ENCODE data around the gene FLCN.
"Not testable (repeated sequence)": the region's sequence is repeated elsewhere in the genome, so short reads cannot be mapped to it uniquely, and the experiment has no call there.

Gene FLCN

DNA sequence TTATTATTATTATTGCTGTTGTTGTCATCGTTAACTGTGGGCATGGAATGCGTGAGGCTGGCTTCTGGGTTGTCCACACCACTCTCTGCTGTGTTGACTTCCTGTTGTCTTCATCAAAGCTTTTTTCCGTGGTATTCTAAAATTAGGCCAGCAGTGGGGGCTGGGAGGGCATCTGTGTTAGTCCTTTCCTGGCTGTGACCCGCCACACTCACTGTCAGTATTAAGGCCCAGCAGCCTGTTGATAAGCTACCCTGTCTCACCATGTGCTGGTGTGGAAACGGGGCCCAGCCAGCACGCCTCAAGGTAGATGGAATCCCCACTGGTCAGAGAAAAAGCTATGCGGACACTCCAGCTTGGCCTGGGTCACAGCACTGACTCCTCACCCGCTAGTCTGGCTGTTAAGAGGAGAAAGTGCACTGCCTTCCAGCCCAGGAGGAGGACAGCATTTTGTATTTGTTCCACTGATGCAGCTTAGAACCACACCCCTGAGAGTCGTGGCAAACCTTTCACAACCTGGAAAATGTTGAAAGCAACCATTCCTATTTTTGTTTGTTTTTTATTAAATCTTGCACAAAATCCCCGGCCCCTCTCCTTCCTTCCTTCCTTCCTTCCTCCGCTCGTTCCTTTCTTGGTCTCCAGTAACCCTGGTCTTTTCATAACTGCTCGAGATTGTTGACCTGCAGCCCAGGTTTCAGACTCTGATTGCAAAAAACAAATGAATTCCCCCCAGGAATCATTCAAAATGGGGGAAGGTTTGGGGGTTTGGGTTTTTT, 51.8 kb downstream of the FLCN start:
- not testable (repeated sequence) for DNase-seq (ENCODE audit: low read depth in 2 of 2)

GRCh38 chr17:17183744-17184143, 53.2 kb downstream of the FLCN start:
- DNase-seq (ENCODE audit: low read depth in 2 of 2) = no peak

DNA sequence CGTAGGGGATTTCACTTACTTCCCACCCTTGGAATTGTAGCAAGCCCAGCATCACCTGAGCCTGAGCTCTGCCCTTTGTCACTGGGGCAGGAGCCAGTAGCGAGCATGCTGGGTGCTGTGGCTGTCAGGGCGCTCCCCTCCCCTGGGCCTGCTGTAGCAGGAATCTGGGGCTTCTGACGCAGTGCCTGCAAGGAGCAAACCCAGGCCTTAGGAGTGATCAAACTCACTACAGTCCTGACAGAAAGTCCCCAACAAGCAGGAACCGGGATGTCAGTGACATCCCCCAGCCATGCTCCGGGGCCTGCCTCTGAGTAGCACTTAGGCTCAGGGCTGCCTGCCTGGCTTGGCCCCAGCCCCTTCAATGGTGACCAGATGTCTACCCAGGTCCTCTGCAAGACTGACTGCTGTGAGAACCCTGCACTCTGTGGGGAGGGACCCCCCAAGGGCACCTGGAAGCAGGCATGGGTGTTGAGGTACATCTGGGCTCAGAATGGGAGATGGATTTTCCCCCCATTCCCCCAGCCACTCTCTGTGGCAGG, 54.3 kb downstream of the FLCN start:
- DNase-seq (ENCODE audit: low read depth in 2 of 2) = no peak

DNA sequence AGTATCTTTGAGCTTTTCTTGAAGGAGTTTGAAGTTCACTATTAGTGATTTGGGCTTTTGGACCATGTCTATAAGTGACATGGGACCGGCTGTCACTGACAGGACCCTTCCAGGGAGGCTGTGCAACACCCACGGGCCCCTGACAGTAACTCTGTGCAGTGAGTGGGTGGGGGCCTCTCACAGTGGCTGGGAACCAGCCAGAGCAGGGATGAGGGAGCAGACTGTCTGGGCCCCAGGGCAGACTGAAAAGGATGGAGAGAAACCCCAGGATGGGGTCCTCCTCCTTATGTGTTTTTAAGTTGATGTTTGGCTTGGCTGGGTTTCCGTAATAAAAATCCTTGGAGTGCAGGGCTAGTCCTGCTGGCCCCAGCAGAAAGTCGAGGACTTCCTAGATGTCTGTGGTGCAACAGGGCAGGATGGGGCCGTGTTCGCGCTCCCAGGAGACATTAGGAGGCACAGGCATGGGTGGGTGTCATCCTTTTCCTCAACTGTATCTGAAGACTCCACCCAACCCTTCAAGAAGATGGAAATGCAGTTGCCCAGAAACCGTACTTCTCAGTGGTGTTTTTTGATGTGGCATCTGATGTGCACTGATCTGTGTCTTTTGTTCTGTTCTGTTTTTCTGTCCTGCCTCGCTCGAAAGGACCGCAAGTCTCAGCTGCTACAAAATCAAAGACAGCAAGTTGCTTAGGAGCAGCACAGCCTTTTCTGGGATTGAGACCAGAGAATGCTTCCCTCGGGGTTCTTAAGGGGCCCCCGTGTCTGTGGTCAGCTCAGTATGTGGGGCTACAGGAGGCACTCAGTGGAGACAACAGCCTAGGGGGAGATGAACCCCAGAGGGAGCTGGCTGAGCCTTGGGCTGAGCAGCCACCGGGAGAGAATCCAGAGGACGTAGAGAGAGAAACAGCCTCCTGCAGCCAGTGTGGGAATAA, 55.0 kb downstream of the FLCN start:
- DNase-seq (ENCODE audit: low read depth in 2 of 2) = no peak

DNA sequence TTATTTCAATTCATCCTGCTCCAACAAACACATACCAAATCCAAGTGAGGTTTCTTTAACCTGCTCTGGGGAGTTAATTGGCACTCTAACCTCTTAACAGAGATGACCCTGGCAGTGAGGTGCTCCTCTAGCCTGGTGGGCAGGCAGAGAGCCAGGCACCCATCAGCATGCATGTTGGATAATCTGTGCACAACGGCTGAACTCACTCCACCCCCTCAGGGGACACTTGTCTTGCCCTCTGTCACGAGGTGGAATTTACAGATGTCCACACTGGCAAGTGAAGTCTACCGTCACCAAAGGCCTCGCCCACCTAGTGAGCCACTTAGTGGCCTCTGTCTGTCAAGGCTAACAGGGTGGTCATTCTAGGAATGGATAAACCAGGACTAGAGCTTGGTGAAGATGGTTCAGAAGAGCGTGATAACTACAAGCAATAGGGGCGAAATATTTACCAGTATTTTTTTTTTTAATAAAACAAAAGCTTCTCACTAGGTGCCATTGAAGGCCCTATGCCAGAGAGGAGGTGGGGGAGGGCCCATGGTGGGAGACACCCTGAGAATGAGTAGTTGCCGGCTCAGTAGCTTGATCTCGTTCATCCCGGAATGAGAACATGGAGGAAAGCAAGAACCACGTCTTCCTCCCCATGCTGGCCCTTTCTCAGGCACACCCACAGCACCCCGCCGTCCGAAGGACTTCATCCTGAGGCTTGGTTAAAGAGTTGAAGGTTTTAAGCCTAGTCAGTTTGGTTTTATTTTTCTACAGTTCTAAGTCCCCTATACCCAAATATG, 56.0 kb downstream of the FLCN start:
- DNase-seq (ENCODE audit: low read depth in 2 of 2) = no peak

DNA sequence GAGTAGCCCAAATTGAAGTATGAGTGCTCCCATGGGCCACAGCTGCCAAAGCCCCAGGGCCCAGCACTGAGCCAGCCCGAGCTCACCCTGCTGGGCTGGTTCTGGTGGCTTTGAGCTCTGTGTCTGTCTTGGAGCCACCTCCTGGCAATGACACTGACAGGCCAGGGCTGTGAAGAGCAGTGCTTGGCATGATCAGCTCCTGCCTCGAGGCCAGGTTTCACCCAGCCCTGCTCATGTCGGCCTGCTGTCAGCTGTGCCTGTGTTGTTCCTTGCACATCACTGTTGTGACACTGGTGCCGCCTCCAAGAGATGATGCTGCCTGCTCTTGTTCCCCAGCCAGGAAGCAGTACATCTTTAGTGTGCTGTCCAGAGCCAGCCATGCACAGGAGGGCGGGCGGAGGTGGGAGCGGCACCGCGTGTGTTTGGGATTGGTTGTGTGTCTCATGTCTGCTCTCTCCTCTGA, 56.8 kb downstream of the FLCN start:
- DNase-seq (ENCODE audit: low read depth in 2 of 2) = no peak

DNA sequence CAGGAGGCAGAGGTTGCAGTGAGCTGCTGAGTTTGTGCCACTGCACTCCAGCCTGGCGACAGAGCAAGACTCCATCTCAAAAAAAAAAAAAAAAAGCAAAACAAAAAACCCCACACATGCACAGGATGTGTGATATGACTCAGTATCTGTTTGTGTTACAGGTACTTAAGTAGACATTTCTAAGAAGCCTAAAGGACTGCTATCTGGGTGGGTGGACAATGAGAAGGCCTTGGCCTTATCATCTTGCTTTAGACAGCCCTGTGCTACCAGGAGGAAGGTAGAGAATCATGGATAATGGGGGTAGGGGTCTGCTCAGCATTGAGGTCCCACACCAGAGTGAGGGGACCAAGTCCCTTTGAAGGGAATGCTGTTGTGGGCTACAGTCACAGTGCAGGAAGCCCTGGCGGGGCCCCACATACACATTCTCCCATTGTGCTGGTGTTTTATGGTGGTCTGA, 57.6 kb downstream of the FLCN start:
- no peak for DNase-seq (ENCODE audit: low read depth in 2 of 2)

DNA sequence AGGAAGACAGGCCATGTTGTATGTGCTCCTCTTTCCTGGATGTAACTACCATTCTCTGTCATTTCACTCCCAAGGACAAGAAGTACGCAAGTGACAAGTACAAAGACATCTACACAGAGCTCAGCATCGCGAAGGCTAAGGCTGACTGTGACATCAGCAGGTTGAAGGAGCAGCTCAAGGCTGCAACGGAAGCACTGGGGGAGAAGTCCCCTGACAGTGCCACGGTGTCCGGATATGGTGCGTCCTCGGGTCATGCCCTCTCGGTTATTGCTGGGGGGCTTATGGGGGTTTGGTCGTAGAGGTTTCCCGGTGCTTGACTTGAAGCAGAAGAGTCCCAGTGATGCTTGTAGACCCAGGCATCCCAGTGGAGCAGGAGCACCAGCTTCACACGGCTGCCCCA, 59.8 kb downstream of the FLCN start:
- DNase-seq (ENCODE audit: low read depth in 2 of 2) = no peak

GRCh38 chr17:17176341-17176740, 60.6 kb downstream of the FLCN start:
- no peak for DNase-seq (ENCODE audit: low read depth in 2 of 2)

- no peak for DNase-seq (ENCODE audit: low read depth in 2 of 2)
Observed at GRCh38 chr17:17175917-17176316, 61.1 kb downstream of the FLCN start.

DNA sequence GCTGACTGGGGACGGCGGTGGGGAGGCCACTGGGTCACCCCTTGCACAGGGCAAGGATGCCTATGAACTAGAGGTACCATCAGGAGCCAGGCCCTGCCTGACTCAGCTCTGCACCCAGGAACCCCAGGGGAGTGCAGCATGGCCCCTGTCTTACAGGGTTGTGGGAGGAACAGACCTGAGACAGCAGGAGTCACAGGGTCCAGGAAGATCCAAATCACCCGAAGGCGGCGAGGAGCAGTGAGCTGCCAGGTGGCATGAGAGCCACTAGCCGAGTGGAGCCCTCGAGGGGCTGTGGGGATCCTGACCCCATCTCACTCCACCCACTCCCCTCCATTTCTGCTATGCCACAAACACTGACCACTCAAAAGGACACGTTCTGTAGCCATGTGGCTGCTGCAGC, 61.6 kb downstream of the FLCN start:
- DNase-seq (ENCODE audit: low read depth in 2 of 2) = no peak

- no peak for DNase-seq (ENCODE audit: low read depth in 2 of 2)
Observed at GRCh38 chr17:17173921-17174320, 63.0 kb downstream of the FLCN start.

GRCh38 chr17:17172990-17173389, 64.0 kb downstream of the FLCN start:
- DNase-seq (ENCODE audit: low read depth in 2 of 2) = no peak

DNA sequence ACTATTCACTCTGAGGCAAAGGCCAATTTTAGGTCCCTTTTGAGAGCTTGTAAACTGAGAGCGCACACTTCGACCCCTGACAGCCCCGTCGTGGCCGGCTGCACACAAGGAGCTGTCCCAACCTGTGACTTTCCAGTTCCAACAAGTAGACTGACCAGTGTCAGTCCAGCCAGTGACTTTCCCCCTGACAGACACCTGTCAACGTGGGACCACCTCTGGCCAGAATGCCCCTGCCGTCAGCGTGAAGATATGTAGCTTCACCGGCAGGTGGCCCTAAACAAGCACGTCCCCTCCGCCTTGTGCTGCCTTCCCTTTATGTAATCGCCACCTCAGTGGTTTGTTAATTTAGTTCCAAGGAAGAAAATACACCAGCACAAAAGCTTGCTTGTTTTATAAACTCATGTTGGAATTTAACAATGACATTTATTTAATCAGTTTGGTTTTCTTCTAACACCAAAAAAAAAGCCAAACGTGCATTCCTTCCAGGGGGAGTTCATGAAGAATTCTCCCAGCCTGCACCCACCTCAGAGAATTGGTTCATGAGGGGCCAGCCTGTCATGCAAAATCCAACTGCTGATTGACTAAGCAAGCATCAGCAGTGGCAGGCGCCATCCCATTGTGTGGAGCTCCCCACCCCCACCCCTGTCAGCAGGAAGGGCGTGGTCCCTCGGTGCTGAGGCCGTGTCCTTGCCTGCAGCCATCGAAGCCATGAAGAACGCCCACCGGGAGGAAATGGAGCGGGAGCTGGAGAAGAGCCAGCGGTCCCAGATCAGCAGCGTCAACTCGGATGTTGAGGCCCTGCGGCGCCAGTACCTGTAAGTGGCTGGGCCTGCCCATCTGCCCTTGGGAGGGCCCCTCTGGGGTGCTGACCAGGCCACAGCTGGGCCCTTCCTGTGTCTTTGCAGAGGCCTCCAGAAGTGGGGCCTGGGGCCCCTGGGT, 64.7 kb downstream of the FLCN start:
- DNase-seq (ENCODE audit: low read depth in 2 of 2) = no peak

DNA sequence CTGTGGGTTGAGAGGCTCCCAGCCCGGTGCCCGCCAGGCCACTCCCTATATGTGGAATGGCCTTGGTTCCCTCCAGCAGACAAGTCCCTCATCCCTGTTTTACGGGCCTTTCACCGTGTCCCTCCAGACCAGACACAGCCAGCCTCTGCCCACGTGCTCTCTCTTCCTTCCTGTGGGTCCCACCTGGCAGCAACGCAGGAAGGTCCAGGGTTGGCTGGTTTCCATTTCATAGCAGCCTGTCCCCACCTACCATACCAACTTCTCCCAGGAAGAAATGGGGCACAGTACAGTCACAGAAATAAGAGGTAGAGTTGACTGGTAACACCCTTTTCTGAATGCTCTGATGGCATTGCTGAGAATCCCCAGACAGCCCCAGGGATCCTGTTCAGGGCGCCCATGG, 65.8 kb downstream of the FLCN start:
- no peak for DNase-seq (ENCODE audit: low read depth in 2 of 2)

- DNase-seq (ENCODE audit: low read depth in 2 of 2) = no peak
Observed at GRCh38 chr17:17170346-17170985, 66.5 kb downstream of the FLCN start.

- no peak for DNase-seq (ENCODE audit: low read depth in 2 of 2)
Observed at GRCh38 chr17:17169396-17169795, 67.6 kb downstream of the FLCN start.

DNA sequence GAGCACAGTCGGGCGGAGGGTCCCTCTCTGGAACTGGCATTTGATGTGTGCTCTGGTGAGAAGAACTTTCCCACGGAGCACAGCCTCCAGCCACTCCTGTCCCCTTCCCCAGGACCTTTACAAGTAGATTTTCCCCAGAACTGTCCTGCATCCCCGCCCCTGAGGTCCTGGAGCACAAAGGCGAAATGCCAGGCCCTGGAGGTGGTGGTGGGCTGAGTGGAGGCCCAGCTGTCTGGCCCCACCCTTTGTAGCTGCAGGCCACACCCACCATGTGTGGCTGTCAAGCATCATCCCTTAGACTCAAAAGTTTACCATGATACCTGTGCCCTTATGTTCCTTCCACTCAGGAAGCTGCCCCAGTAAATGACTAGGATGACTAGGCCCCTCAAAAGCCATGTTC, 68.6 kb downstream of the FLCN start:
- no peak for DNase-seq (ENCODE audit: low read depth in 2 of 2)

GRCh38 chr17:17167986-17168385, 69.0 kb downstream of the FLCN start:
- DNase-seq (ENCODE audit: low read depth in 2 of 2) = no peak

DNA sequence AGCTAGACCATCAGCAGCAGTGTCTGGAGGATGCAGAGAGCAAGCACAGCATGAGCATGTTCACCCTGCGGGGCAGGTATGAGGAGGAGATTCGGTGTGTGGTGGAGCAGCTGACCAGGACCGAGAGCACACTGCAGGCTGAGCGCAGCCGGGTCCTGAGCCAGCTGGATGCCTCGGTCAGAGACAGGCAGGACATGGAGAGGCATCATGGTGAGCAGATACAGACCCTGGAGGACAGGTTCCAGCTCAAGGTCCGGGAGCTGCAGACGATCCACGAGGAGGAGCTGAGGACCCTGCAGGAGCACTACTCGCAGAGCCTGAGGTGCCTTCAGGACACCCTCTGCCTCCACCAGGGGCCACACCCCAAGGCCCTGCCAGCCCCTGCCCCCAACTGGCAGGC, 69.6 kb downstream of the FLCN start:
- no peak for DNase-seq (ENCODE audit: low read depth in 2 of 2)

Measured in activated CD8-positive, alpha-beta memory T cell treated with anti-CD3 and anti-CD28 coated beads for 4 hours (primary cell).